Fibroblast of skin of back (primary cell): ENCODE results near the gene IMPG2. TPM values are rescaled to one million over a fixed set of nuclear protein-coding genes. Genes with fewer than 3 reads are reported as not detected.
"Not testable (repeated sequence)": the region's sequence is repeated elsewhere in the genome, so short reads cannot be mapped to it uniquely, and the experiment has no call there.

Experiments
- DNase-seq: peaks from one replicate; pipeline ENCODE4 v3.0.0-alpha.2; 2013
- polyA plus RNA-seq, 2 experiments: library from polyadenylated mRNA; unstranded; fragments of 120-200 nt; gene quantifications; one replicate each; pipeline ENCODE4 v1.2.1, GENCODE V29; 2013; ENCODE audit not compliant: insufficient read length in 2 of 2

IMPG2 gene
- polyA plus RNA-seq (2013, experiment 1 of 2; ENCODE audit: insufficient read length): 0.06 TPM
- polyA plus RNA-seq (2013, experiment 2 of 2; ENCODE audit: insufficient read length): 0.12 TPM

DNA sequence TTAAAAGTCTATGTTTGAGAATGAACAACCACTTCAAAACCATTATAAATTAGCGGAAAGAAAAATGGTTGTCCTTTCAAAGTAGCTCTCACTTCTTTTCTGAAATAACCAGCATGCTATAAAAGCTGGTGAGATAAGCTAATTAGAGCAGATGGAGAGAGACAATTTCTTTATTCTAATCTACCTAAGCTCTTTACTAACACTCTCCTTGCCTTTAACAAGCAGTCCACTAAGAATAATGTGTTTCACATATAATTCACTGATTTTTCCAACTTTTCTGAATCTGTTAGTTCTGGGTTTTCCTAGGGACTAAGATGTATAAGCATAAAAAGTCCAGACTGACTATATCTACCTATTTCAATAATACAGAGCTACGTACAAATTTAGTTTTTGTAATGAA, at the start of gene IMPG2:
TSS of gene IMPG2 (minus strand) at position 101 of the 400 bp plus-strand sequence. CDS start 203 bp downstream, outside the sequence.
- no peak for DNase-seq

DNA sequence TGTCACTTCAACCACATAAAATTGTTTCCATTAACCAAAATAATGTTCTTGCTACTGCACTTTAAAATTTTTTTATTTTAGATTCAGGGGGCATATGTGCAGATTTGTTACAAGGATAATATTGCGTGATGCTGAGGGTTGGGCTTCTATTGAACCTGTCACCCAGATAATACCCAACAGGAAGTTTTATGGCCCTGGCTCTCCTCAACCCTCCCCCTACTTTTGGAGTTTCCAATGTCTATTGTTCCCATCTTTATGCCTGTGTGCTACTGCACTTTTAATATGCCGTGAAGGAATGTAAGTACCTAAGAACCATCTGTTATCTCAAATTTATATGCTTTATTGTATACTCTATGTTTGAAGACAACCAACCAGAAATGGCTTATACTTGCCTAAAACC, 42.0 kb upstream of the IMPG2 start:
- DNase-seq: no peak

DNA sequence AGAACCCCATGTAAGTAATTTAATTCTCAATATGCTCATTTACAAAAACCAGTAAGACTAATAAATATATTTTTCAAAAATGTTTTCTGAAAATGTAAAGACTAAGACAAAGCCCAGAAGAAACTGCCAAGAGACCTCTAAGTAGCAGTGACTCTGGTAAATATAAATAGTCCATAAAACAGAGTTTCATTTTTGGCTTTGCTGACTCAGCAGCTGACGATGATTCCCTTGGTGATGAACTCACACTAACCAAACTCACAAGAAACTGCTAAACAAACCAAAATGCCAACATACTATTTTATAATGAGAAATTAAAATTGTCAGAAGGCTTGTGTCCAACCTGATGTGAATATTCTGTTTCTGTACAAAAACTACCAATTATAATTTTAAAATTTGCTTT, 31.5 kb upstream of the IMPG2 start:
- DNase-seq: peak; percentile 6

- no peak for DNase-seq
These were observed 20.2 kb upstream of the IMPG2 start for GRCh38 chr3:101340591-101340990.

- no peak for DNase-seq
These were observed 13.5 kb upstream of the IMPG2 start for GRCh38 chr3:101333883-101334282.

DNA sequence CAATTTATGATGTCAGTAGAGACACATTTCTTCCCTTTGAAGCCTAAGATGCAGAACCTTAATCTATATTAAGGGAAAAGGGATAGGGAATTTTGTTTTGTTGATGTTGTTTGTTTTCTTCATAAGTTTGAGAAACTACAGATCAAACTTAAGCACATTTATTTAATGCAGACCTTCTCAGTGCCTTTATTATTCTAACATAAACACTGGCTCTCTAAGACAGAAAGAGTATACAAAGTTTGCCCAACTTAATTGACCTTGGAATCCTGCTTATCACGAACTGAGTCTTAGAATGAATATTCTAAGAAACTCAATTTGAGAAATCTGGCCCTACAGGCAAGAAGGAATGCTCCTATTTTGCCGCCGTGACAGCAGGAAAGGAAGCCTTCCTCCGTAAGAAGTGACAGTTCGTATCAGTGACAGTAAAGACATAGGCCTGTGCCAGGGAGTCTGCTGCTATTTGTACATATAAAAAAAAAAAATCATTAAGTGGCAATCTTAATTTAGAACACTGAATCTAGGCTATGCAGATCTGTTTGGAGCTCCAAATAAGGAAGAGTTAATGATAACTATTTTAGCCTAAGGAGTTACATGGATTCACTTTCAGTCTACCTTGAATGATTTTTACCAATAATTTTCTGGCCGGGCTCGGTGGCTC, 8.8 kb upstream of the IMPG2 start:
- DNase-seq: no peak

DNA sequence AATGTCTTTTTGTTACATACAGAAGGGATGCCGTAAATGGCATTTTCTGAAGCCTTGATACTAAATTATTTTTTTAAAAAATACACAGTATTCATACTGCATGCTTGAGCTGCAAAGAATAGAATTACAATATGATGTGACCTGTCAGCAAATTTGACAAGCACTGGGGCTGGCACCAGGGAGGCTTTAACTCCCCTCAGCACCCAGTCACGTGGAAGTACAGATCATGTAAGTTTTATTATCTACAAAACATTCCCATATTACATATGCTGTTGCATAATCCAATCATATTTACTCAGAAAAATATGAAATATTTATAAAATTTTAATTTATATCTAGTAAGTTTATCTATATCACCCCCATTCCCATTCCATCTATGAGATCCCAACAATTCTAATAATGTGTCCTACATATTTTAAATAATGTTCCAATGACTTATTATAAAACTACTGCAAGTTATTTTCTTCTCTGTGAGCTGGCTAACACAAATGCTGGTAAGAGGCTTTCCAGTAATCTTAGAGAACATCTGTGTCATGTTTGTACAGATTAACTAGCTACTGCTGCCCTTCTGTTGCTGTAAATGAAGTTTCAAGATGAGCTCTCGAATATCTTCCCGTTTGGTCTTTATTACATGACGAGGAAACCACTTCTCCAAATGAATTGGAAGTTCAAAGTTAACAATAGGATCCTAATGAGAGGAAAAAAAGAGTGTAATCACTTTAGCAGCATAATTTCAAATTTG, 5.2 kb upstream of the IMPG2 start:
- DNase-seq: peak; percentile 21

DNA sequence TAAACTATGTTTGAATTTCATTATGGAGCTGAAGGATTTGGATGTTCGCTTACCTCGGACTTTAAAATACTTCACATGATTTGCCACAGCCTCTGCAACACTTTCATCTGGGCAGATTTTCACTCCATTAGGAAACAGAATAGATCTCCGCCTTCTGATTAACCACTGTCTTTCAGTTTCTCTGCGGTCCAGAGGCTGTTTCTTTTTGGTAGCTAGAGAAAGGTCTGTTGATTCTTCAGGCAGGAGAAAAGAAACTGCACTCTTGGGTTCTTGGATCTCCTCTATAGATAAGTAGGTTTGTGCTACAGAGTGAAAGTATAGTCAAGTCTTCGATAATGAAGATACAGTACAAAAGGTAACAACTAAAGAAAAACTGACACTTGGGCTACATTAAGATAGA, 844 bp downstream of the IMPG2 start:
- DNase-seq: no peak

GRCh38 chr3:101312545-101312944, 7.8 kb downstream of the IMPG2 start:
- DNase-seq: no peak

GRCh38 chr3:101311676-101312075, 8.7 kb downstream of the IMPG2 start:
- DNase-seq: no peak

DNA sequence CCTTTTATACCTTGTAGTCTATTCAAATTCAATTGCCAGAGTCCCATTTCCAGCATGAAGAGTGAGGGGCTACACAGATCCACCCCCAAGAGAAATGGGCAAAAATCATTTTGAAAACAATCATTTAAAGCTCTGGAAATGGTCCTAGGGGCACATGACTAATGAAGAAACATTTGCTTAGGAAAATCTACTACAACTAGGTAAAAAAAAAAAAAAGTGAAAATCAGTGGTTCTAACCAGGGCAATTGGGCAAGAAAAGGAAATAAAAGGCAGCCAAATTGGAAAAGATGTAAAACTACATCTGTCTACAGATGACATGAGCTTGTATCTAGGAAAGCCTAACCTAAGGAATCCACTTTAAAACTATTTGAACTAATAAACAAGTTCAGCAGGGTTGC, 9.4 kb downstream of the IMPG2 start:
- no peak for DNase-seq

GRCh38 chr3:101308147-101308772, 12.1 kb downstream of the IMPG2 start:
- DNase-seq: not testable (repeated sequence)

- no peak for DNase-seq
These were observed 16.5 kb downstream of the IMPG2 start for GRCh38 chr3:101303836-101304235.

DNA sequence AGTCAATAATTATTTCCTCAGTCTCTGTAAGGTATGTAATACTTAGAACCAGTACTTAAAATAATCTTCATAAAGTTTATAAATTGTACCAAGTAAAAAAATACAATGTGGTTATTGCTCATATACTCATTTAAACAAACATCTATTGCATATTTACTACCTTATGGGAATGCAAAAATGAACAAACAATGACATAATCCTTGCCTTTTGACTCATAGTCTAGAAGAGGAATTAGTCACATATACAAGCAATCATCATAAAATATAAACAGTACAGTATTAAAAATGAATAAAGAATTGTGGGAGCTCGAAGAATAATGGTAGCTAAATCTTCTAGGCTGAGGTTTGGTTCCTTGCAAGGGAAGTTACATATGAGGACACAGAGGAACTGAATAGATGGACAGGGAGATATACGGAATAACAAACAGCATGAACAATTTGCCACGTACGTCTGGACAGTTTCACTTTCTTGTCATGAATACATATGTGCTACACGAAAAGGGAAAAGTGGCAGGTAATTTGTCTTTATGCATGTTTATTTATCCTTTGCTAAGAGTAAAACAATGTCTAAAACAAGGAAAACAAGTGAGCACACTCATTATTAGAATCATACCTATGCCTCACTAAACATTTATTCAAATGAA, 17.2 kb downstream of the IMPG2 start:
- peak; percentile 55 for DNase-seq

- DNase-seq: no peak
These were observed 20.3 kb downstream of the IMPG2 start for GRCh38 chr3:101300073-101300472.

DNA sequence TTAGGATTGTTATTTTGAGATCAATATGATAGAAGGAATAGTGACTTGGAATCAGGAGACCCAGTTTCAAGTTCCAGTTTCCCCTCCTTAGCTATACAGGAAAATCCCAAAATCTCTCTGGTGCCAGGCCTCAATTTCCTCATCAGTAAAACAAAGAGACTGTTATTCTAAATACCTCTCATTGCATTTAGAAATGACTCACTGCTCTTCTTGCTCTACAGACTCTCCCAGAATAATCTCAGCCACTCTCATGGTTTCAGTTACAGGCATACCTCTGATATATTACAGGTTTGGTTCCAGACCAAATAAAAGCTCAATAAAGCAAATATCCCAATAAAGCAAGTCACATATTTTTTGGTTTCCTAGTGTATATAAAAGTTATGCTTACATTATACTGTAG, 28.3 kb downstream of the IMPG2 start:
- no peak for DNase-seq

GRCh38 chr3:101288294-101288693, 32.1 kb downstream of the IMPG2 start:
- no peak for DNase-seq

GRCh38 chr3:101284757-101285156, 35.6 kb downstream of the IMPG2 start:
- DNase-seq: no peak

DNA sequence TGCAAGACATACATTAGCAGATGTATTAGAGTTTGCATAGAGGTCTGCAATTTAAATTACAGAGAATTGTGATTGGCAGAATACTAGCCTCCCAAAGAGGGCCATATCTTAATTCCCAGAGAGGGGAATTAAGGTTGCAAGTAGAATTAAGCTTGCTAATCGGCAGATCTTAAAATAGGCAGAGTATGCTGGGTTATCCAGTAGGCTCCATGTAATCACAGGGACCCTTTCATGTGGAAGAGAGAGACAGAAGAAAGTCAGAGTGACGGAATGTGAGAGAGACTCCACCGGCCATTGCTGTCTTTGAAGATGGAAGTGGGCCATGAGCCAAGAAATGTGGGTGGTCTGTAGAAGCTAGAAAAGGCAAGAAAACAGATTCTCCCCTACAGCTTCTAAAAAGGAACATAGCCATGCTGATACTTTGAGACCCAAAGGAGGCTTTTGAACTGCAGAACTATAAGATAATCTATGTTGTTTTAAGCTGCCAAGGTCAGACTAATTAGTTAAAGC, 38.8 kb downstream of the IMPG2 start:
- peak; percentile 22 for DNase-seq

- DNase-seq: no peak
These were observed 40.5 kb downstream of the IMPG2 start for GRCh38 chr3:101279765-101280385.

- DNase-seq: no peak
These were observed 41.2 kb downstream of the IMPG2 start for GRCh38 chr3:101279162-101279561.

DNA sequence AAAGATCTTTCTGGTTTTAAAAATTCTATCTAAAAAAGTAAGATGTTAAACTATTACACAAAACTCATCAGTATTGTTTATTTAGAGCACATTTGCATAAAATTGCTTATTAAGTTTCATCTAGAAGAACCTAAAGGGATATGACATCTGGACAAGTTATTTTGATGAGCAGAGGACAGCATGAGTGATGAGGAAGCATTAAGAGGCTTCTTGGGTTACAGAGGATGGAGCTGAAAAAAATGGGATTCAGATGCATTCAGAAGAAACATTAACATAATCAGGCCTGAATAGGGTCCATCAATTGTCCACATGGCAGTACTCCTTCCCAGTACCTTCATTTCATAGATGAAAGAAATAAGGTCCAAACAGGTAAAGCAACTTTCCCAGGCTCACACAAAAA, 41.6 kb downstream of the IMPG2 start:
- DNase-seq: no peak
